HepG2 (cell line): ENCODE results near the gene FGGY. TPM values are rescaled to one million over a fixed set of nuclear protein-coding genes. Genes with fewer than 3 reads are reported as not detected.
A peak's percentile ranks its signal among the peaks of the same experiment; 100 is the strongest.

Source experiments
- ATAC-seq: fragments of 200-7000 bp; cut with Tn5 transposase; 3 replicates; pipeline ENCODE4 v1.9.1; 2020; ENCODE audit warnings: mild to moderate bottlenecking, moderate library complexity
- BruUV-seq: library from RNA; stranded (reverse); fragments of 400-500 nt; replicated peaks from 2 replicates; lab custom pipeline; 2021; lab: Mats Ljungman, UMichigan
- CTCF ChIA-PET: fragments of 300-600 bp; formaldehyde crosslinking; extraction: SDS; loops from one replicate; lab custom pipeline; 2021; ENCODE audit warnings: low total read pairs, inconsistent platforms, low intra/inter-chr PET ratio; lab: Yijun Ruan, JAX
- POLR2A ChIA-PET: fragments of 350-600 bp; sonication (Branson Sonifier 250); formaldehyde crosslinking; loops from one replicate; lab custom pipeline; 2020; ENCODE audit warnings: antibody characterized with exemption, inconsistent platforms; lab: Yijun Ruan, JAX
- DNase-seq: peaks from one replicate; pipeline ENCODE4 v3.0.0-alpha.2; 2015; ENCODE audit warnings: low spot score
- FAIRE-seq: peaks from 3 replicates; lab custom pipeline; 2011; peaks lifted over from hg19 to GRCh38; lab: Jason Lieb, UNC
- H2AFZ ChIP-seq: one replicate; pipeline ENCODE4 v1.6.1; 2011; ENCODE audit warnings: low read length, inconsistent platforms
- H3K27ac ChIP-seq: fragments of 300-600 bp; 3 replicates; pipeline ENCODE4 v1.8.0; 2011; ENCODE audit warnings: mixed run types, mild to moderate bottlenecking, mixed read lengths, low read length, inconsistent platforms; ENCODE audit not compliant: insufficient read depth; ENCODE audit errors: extremely low read length
- H3K27me3 ChIP-seq, 2 experiments: fragments of 200-600 bp in 1 of 2; 2 replicates in 1 of 2; 3 replicates in 1 of 2; pipeline versions ENCODE4 v1.6.0 to v1.8.0; 2011; ENCODE audit warnings: low read length in 2 of 2, mild to moderate bottlenecking in 2 of 2, moderate library complexity in 2 of 2, inconsistent platforms in 1 of 2; ENCODE audit not compliant: insufficient read depth in 2 of 2, control insufficient read depth in 1 of 2
- H3K36me3 ChIP-seq, 2 experiments: fragments of 200-600 bp in 1 of 2; replicated peaks in 1 of 2; 2 replicates in 1 of 2; 3 replicates in 1 of 2; pipeline versions ENCODE4 v1.5.1 to v1.8.0; 2011; ENCODE audit warnings: low read length in 2 of 2, inconsistent platforms in 1 of 2; ENCODE audit not compliant: insufficient read depth in 2 of 2, control insufficient read depth in 1 of 2
- H3K4me1 ChIP-seq: 2 replicates; pipeline ENCODE4 v1.5.1; 2012; ENCODE audit warnings: low read length, inconsistent platforms; ENCODE audit not compliant: insufficient read depth
- H3K4me2 ChIP-seq: 2 replicates; pipeline ENCODE4 v1.6.0; 2011; ENCODE audit warnings: low read depth, low read length, inconsistent platforms
- H3K4me3 ChIP-seq, 3 experiments: fragments of 200-600 bp in 1 of 3; sonication (generic), shearing (Covaris generic) in 1 of 3; replicated peaks in 1 of 3; 2 replicates each; pipeline ENCODE4 v1.5.1; 2011 to 2016; ENCODE audit warnings: low read length in 3 of 3, inconsistent platforms in 2 of 3, low read depth in 2 of 3, mild to moderate bottlenecking in 2 of 3, control low read depth in 1 of 3, mixed read lengths in 1 of 3; ENCODE audit not compliant: insufficient read depth in 1 of 3
- H3K79me2 ChIP-seq: one replicate; pipeline ENCODE4 v1.6.1; 2011; ENCODE audit warnings: low read length, inconsistent platforms; ENCODE audit not compliant: insufficient read depth
- H3K9ac ChIP-seq: 2 replicates; pipeline ENCODE4 v1.6.0; 2011; ENCODE audit warnings: mild to moderate bottlenecking, low read depth, low read length, inconsistent platforms; ENCODE audit not compliant: insufficient read depth
- H3K9me3 ChIP-seq: 2 replicates; pipeline ENCODE4 v1.5.1; 2012; ENCODE audit warnings: mild to moderate bottlenecking, low read length
- H4K20me1 ChIP-seq: 2 replicates; pipeline ENCODE4 v1.6.0; 2011; ENCODE audit warnings: inconsistent platforms, mild to moderate bottlenecking, low read length, moderate library complexity; ENCODE audit not compliant: insufficient read depth
- FIP1L1 ChIP-seq: fragments of 200-400 bp; formaldehyde crosslinking; IDR thresholded peaks from 2 replicates; pipeline ENCODE4 v1.6.1; 2018; ENCODE audit warnings: low read depth, mild to moderate bottlenecking, low read length, moderate library complexity, borderline replicate concordance; ENCODE audit not compliant: insufficient read depth
- HOXA7 ChIP-seq: sonication (generic); formaldehyde crosslinking; IDR thresholded peaks from 2 replicates; pipeline ENCODE4 v1.8.1; 2022; ENCODE audit warnings: mild to moderate bottlenecking, missing genetic modification reagents, moderate library complexity
- KLF12 ChIP-seq: sonication (generic); formaldehyde crosslinking; IDR thresholded peaks from 2 replicates; pipeline ENCODE4 v1.4.0; 2020; ENCODE audit warnings: missing genetic modification reagents, borderline replicate concordance
- NFE2 ChIP-seq: sonication (generic); formaldehyde crosslinking; IDR thresholded peaks from 2 replicates; pipeline ENCODE4 v1.4.0; 2020; ENCODE audit warnings: missing genetic modification reagents
- U2AF1 ChIP-seq: fragments of 200-400 bp; formaldehyde crosslinking; optimal IDR thresholded peaks from 2 replicates; pipeline ENCODE3; 2017; ENCODE audit warnings: mild to moderate bottlenecking, low read depth, low read length
- ZFY ChIP-seq: sonication (generic); formaldehyde crosslinking; IDR thresholded peaks from 2 replicates; pipeline ENCODE4 v1.4.0; 2020; ENCODE audit warnings: missing genetic modification reagents
- ZMYM4 ChIP-seq: sonication (generic); formaldehyde crosslinking; IDR thresholded peaks from 2 replicates; pipeline ENCODE4 v1.8.1; 2023; ENCODE audit warnings: mild to moderate bottlenecking, missing genetic modification reagents
- ZNF136 ChIP-seq: sonication (generic); formaldehyde crosslinking; IDR thresholded peaks from 2 replicates; pipeline ENCODE4 v1.8.1; 2022; ENCODE audit warnings: low read depth, mild to moderate bottlenecking, moderate library complexity, missing genetic modification reagents
- ZNF20 ChIP-seq: sonication (generic); formaldehyde crosslinking; IDR thresholded peaks from 2 replicates; pipeline ENCODE4 v1.4.0; 2020; ENCODE audit warnings: mild to moderate bottlenecking, moderate library complexity, missing genetic modification reagents
- ZNF205 ChIP-seq: IDR thresholded peaks from 2 replicates; pipeline ENCODE4 v1.6.1; 2018; ENCODE audit warnings: missing biosample characterization, missing genetic modification reagents
- ZNF207 ChIP-seq: fragments of 450-650 bp; IDR thresholded peaks from 2 replicates; pipeline ENCODE4 v1.6.1; 2016; ENCODE audit warnings: antibody characterized with exemption, borderline replicate concordance
- ZNF367 ChIP-seq: sonication (generic); formaldehyde crosslinking; IDR thresholded peaks from 2 replicates; pipeline ENCODE4 v1.4.0; 2020; ENCODE audit warnings: missing genetic modification reagents, borderline replicate concordance
- ZNF496 ChIP-seq: sonication (generic); formaldehyde crosslinking; IDR thresholded peaks from 2 replicates; pipeline ENCODE4 v1.8.1; 2023; ENCODE audit warnings: mild to moderate bottlenecking, moderate library complexity, missing genetic modification reagents; ENCODE audit not compliant: insufficient replicate concordance
- ZNF7 ChIP-seq: IDR thresholded peaks from 2 replicates; pipeline ENCODE4 v1.6.1; 2016; ENCODE audit warnings: missing biosample characterization, missing genetic modification reagents
- ZNF737 ChIP-seq: sonication (generic); formaldehyde crosslinking; IDR thresholded peaks from 2 replicates; pipeline ENCODE4 v1.5.0; 2020; ENCODE audit warnings: missing genetic modification reagents, mild to moderate bottlenecking, borderline replicate concordance
- ZSCAN30 ChIP-seq: sonication (generic); formaldehyde crosslinking; IDR thresholded peaks from 2 replicates; pipeline ENCODE4 v1.5.0; 2020; ENCODE audit warnings: mild to moderate bottlenecking, missing genetic modification reagents
- WGBS: methylation state at CpG from one replicate; pipeline ENCODE4 v1.1.6; 2017; ENCODE audit warnings: low lambda C conversion rate; 5-methylcytosine and 5-hydroxymethylcytosine counted together
- in situ Hi-C: cut with HindIII; loops from 2 replicates; pipeline ENCODE4 v1.10.0; 2017; ENCODE audit warnings: low pct_unique_long_range_greater_than_20kb; ENCODE audit not compliant: extremely low pct_ligation_motif_present
- intact Hi-C: fragments of 100-400 bp; cut with micrococcal nuclease; formaldehyde crosslinking; loops from one replicate; pipeline ENCODE4 v1.10.0; 2022; ENCODE audit not compliant: unreplicated experiment
- polyA plus RNA-seq, 8 experiments: library from polyadenylated mRNA; depleted of rRNA in 3 of 8; stranded (reverse) in 7 of 8; unstranded in 1 of 8; fragments of >200 nt; fragmentation: Illumina TruSeq in 4 of 8; extraction: Trizol in 4 of 8; gene quantifications; 2 replicates each; pipeline versions ENCODE4 v1.2.1 to v1.2.3, GENCODE V29; 2011 to 2016; ENCODE audit warnings: low read depth in 4 of 8, missing spikeins in 1 of 8, mixed read lengths in 1 of 8; ENCODE audit not compliant: insufficient read depth in 1 of 8
- total RNA-seq, 5 experiments: library from RNA; depleted of rRNA; stranded (reverse); fragments of >200 nt; fragmentation: Illumina TruSeq; extraction: Trizol; gene quantifications; 2 replicates each; pipeline ENCODE4 v1.2.3, GENCODE V29; 2016; ENCODE audit warnings: low read depth in 1 of 5
- TF ChIP-seq, protein P1 (sequence below): sonication (generic); formaldehyde crosslinking; IDR thresholded peaks from 2 replicates; pipeline ENCODE4 v1.5.1; 2020; ENCODE audit warnings: mild to moderate bottlenecking, missing genetic modification reagents, borderline replicate concordance
- TF ChIP-seq, protein P2 (sequence below): sonication (generic); formaldehyde crosslinking; IDR thresholded peaks from 2 replicates; pipeline ENCODE4 v1.8.1; 2022; ENCODE audit warnings: mild to moderate bottlenecking, missing genetic modification reagents
- TF ChIP-seq, protein P3 (sequence below): sonication (generic); formaldehyde crosslinking; IDR thresholded peaks from 2 replicates; pipeline ENCODE4 v1.5.0; 2020; ENCODE audit warnings: missing genetic modification reagents

FGGY gene
- total and polyA plus RNA-seq, 2 of the 13 experiments (the other 11 are each of a cell fraction or from before 2014, with no cell fraction given), result 15.7 to 27.5 TPM

DNA sequence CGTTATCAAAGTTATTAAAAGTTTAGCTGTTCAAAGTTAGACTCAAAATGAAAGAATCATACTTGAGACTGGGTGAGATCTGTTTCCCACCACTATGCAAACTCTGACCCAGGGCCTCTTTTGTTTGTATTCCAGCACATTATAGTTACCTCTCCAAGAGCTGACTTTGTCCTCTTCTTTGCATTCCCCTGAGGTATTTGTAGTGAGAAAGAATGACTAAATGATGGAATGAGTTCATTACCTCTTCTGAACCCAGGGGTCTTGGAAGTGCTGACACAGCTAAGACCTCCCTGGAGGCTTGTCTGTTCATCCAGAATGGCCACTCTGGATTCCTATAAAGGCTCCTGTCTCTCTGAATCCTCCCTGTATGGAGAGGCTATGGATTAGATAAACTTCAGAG lies 62.4 kb downstream of the FGGY start:
- intact Hi-C loops, result no loop called here
- CTCF ChIA-PET, result no interaction called here
- ATAC-seq, result peak; percentile 93
- TF ChIP-seq ZNF737 (CRISPR knock-in tag) (no peak), FIP1L1 (no peak), ZNF367 (CRISPR knock-in tag) (no peak), ZNF20 (CRISPR knock-in tag) (no peak), ZMYM4 (CRISPR knock-in tag) (0 out of 2 replicates have a peak, but pooled peaks have one; percentile 14), ZSCAN30 (CRISPR knock-in tag) (no peak), KLF12 (CRISPR knock-in tag) (no peak), ZNF7 (CRISPR knock-in tag) (no peak), ZNF207 (no peak), ZNF205 (CRISPR knock-in tag) (no peak), HOXA7 (CRISPR knock-in tag) (no peak), NFE2 (no peak), ZFY (CRISPR knock-in tag) (no peak), ZNF136 (CRISPR knock-in tag) (no peak), U2AF1 (no peak), ZNF496 (CRISPR knock-in tag) (no peak)
- TF ChIP-seq, protein P1, sequence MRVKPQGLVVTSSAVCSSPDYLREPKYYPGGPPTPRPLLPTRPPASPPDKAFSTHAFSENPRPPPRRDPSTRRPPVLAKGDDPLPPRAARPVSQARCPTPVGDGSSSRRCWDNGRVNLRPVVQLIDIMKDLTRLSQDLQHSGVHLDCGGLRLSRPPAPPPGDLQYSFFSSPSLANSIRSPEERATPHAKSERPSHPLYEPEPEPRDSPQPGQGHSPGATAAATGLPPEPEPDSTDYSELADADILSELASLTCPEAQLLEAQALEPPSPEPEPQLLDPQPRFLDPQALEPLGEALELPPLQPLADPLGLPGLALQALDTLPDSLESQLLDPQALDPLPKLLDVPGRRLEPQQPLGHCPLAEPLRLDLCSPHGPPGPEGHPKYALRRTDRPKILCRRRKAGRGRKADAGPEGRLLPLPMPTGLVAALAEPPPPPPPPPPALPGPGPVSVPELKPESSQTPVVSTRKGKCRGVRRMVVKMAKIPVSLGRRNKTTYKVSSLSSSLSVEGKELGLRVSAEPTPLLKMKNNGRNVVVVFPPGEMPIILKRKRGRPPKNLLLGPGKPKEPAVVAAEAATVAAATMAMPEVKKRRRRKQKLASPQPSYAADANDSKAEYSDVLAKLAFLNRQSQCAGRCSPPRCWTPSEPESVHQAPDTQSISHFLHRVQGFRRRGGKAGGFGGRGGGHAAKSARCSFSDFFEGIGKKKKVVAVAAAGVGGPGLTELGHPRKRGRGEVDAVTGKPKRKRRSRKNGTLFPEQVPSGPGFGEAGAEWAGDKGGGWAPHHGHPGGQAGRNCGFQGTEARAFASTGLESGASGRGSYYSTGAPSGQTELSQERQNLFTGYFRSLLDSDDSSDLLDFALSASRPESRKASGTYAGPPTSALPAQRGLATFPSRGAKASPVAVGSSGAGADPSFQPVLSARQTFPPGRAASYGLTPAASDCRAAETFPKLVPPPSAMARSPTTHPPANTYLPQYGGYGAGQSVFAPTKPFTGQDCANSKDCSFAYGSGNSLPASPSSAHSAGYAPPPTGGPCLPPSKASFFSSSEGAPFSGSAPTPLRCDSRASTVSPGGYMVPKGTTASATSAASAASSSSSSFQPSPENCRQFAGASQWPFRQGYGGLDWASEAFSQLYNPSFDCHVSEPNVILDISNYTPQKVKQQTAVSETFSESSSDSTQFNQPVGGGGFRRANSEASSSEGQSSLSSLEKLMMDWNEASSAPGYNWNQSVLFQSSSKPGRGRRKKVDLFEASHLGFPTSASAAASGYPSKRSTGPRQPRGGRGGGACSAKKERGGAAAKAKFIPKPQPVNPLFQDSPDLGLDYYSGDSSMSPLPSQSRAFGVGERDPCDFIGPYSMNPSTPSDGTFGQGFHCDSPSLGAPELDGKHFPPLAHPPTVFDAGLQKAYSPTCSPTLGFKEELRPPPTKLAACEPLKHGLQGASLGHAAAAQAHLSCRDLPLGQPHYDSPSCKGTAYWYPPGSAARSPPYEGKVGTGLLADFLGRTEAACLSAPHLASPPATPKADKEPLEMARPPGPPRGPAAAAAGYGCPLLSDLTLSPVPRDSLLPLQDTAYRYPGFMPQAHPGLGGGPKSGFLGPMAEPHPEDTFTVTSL (CRISPR knock-in tag), result peak; percentile 40; the same call in 1 of the 2 replicates
- TF ChIP-seq, protein P2, sequence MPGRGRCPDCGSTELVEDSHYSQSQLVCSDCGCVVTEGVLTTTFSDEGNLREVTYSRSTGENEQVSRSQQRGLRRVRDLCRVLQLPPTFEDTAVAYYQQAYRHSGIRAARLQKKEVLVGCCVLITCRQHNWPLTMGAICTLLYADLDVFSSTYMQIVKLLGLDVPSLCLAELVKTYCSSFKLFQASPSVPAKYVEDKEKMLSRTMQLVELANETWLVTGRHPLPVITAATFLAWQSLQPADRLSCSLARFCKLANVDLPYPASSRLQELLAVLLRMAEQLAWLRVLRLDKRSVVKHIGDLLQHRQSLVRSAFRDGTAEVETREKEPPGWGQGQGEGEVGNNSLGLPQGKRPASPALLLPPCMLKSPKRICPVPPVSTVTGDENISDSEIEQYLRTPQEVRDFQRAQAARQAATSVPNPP (CRISPR knock-in tag), result no peak
- TF ChIP-seq, protein P3, sequence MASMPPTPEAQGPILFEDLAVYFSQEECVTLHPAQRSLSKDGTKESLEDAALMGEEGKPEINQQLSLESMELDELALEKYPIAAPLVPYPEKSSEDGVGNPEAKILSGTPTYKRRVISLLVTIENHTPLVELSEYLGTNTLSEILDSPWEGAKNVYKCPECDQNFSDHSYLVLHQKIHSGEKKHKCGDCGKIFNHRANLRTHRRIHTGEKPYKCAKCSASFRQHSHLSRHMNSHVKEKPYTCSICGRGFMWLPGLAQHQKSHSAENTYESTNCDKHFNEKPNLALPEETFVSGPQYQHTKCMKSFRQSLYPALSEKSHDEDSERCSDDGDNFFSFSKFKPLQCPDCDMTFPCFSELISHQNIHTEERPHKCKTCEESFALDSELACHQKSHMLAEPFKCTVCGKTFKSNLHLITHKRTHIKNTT, result no peak

More for the DNA sequence above, 62.4 kb downstream of the FGGY start:
- WGBS, result 4% methylated on average over 1 of the region's 1 CpG
- Histone ChIP-seq H3K27ac (peak overlapping the region; percentile 52), H3K4me2 (peak overlapping the region; percentile 28; the same call in 1 of the 2 replicates), H3K36me3 (no peaks in the 10 kb centered on the region), H3K79me2 (no peaks in the 10 kb centered on the region), H3K9ac (no peak overlapping the region), H3K4me1 (peaks cover 64% of the 10 kb centered on the region), H4K20me1 (no peaks in the 10 kb centered on the region), H2AFZ (no peak overlapping the region), H3K27me3 (no peaks in the 10 kb centered on the region), H3K4me3 (no peak overlapping the region), H3K9me3 (no peaks in the 10 kb centered on the region)
- DNase-seq, result peak; percentile 70
- FAIRE-seq, result peak; percentile 86
- POLR2A ChIA-PET, result interaction anchor here (0.7 to 1.7 kb wide), 2 partner anchors 63 to 153 kb away, joined by 4 to 5 read pairs; no protein-coding TSS in a partner anchor
- in situ Hi-C loops, result no loop called here
- BruUV-seq, result no TSS peak
